Mesenchymal stem cell (in vitro differentiated cells and primary cell): Measurements from ENCODE around the gene LRP1.

Experiments
- DNase-seq: peaks from one replicate; pipeline ENCODE4 v3.0.0-alpha.2; 2013
- H2AFZ ChIP-seq: one replicate; pipeline ENCODE4 v1.6.1; 2013; ENCODE audit warnings: low read depth, mild to moderate bottlenecking, control low read depth, inconsistent platforms, low read length, moderate library complexity
- H2AK5ac ChIP-seq: 2 replicates; pipeline ENCODE4 v1.6.1; 2013; ENCODE audit warnings: low read length, moderate library complexity, mild to moderate bottlenecking, inconsistent platforms; ENCODE audit not compliant: severe bottlenecking
- H2BK120ac ChIP-seq: one replicate; pipeline ENCODE4 v1.6.1; 2013; ENCODE audit warnings: low read depth, mild to moderate bottlenecking, inconsistent platforms, low read length, moderate library complexity
- H2BK12ac ChIP-seq, 2 experiments: one replicate each; pipeline ENCODE4 v1.6.1; 2013; ENCODE audit warnings: inconsistent platforms in 2 of 2, low read length in 2 of 2, mild to moderate bottlenecking in 2 of 2, moderate library complexity in 2 of 2, control low read depth in 1 of 2
- H2BK15ac ChIP-seq: one replicate; pipeline ENCODE4 v1.6.1; 2013; ENCODE audit warnings: mild to moderate bottlenecking, low read depth, inconsistent platforms; ENCODE audit not compliant: poor library complexity, severe bottlenecking
- H2BK5ac ChIP-seq: 2 replicates; pipeline ENCODE4 v1.6.1; 2013; ENCODE audit warnings: low read depth, mild to moderate bottlenecking, low read length, control low read depth, inconsistent platforms; ENCODE audit not compliant: poor library complexity, severe bottlenecking
- H3K14ac ChIP-seq, 2 experiments: one replicate each; pipeline ENCODE4 v1.6.1; 2013; ENCODE audit warnings: inconsistent platforms in 2 of 2, low read length in 2 of 2, control low read depth in 1 of 2, mild to moderate bottlenecking in 1 of 2, moderate library complexity in 1 of 2
- H3K18ac ChIP-seq, 2 experiments: one replicate each; pipeline ENCODE4 v1.6.1; 2013; ENCODE audit warnings: inconsistent platforms in 2 of 2, low read length in 2 of 2, control low read depth in 1 of 2, low read depth in 1 of 2, mild to moderate bottlenecking in 1 of 2
- H3K23ac ChIP-seq, 2 experiments: one replicate each; pipeline ENCODE4 v1.6.1; 2013; ENCODE audit warnings: inconsistent platforms in 2 of 2, low read length in 2 of 2, mild to moderate bottlenecking in 2 of 2, moderate library complexity in 2 of 2, control low read depth in 1 of 2
- H3K27ac ChIP-seq: 2 replicates; pipeline ENCODE4 v1.5.1; 2013; ENCODE audit warnings: mild to moderate bottlenecking, moderate library complexity, low read length, control low read depth, inconsistent platforms; ENCODE audit not compliant: poor library complexity, severe bottlenecking
- H3K27me3 ChIP-seq, 2 experiments: 2 replicates each; pipeline versions ENCODE4 v1.6.1 to v1.7.0; 2013; ENCODE audit warnings: low read length in 2 of 2, mild to moderate bottlenecking in 2 of 2, moderate library complexity in 2 of 2, control low read depth in 1 of 2, inconsistent platforms in 1 of 2; ENCODE audit not compliant: control insufficient read depth in 1 of 2, insufficient read depth in 1 of 2
- H3K36me3 ChIP-seq, 2 experiments: 2 replicates each; pipeline versions ENCODE4 v1.6.1 to v1.7.0; 2013; ENCODE audit warnings: low read length in 2 of 2, control low read depth in 1 of 2, inconsistent platforms in 1 of 2, low read depth in 1 of 2, mild to moderate bottlenecking in 1 of 2; ENCODE audit not compliant: insufficient read depth in 2 of 2, control insufficient read depth in 1 of 2
- H3K4ac ChIP-seq, 2 experiments: one replicate each; pipeline ENCODE4 v1.6.1; 2013; ENCODE audit warnings: inconsistent platforms in 2 of 2, low read length in 2 of 2, mild to moderate bottlenecking in 2 of 2, moderate library complexity in 2 of 2, control low read depth in 1 of 2, low read depth in 1 of 2
- H3K4me1 ChIP-seq: 2 replicates; pipeline ENCODE4 v1.6.1; 2013; ENCODE audit warnings: low read depth, low read length, control low read depth; ENCODE audit not compliant: control insufficient read depth, insufficient read depth
- H3K4me2 ChIP-seq: 2 replicates; pipeline ENCODE4 v1.6.1; 2013; ENCODE audit warnings: low read length, mild to moderate bottlenecking, inconsistent platforms; ENCODE audit not compliant: poor library complexity, severe bottlenecking
- H3K4me3 ChIP-seq, 2 experiments: 2 replicates each; pipeline versions ENCODE4 v1.5.1 to v1.7.0; 2013; ENCODE audit warnings: low read length in 2 of 2, mild to moderate bottlenecking in 2 of 2, control low read depth in 1 of 2, low read depth in 1 of 2; ENCODE audit not compliant: insufficient read depth in 1 of 2
- H3K79me1 ChIP-seq: replicated peaks from 2 replicates; pipeline ENCODE4 v1.6.1; 2013; ENCODE audit warnings: mild to moderate bottlenecking, control low read depth, low read length, inconsistent platforms; ENCODE audit not compliant: poor library complexity, severe bottlenecking
- H3K9ac ChIP-seq: 2 replicates; pipeline ENCODE4 v1.7.0; 2013; ENCODE audit warnings: mild to moderate bottlenecking, low read length, moderate library complexity
- H3K9me3 ChIP-seq: 2 replicates; pipeline ENCODE4 v1.7.0; 2013; ENCODE audit warnings: mild to moderate bottlenecking, low read length; ENCODE audit not compliant: control insufficient read depth
- H4K8ac ChIP-seq: one replicate; pipeline ENCODE4 v1.6.1; 2013; ENCODE audit warnings: inconsistent platforms, mild to moderate bottlenecking, low read length, moderate library complexity
- H4K91ac ChIP-seq: one replicate; pipeline ENCODE4 v1.6.1; 2013; ENCODE audit warnings: mild to moderate bottlenecking, low read length, inconsistent platforms
- WGBS: methylation state at CpG from one replicate; pipeline ENCODE4 v1.1.7; 2013; ENCODE audit warnings: mixed read lengths; 5-methylcytosine and 5-hydroxymethylcytosine counted together

Gene LRP1

DNA sequence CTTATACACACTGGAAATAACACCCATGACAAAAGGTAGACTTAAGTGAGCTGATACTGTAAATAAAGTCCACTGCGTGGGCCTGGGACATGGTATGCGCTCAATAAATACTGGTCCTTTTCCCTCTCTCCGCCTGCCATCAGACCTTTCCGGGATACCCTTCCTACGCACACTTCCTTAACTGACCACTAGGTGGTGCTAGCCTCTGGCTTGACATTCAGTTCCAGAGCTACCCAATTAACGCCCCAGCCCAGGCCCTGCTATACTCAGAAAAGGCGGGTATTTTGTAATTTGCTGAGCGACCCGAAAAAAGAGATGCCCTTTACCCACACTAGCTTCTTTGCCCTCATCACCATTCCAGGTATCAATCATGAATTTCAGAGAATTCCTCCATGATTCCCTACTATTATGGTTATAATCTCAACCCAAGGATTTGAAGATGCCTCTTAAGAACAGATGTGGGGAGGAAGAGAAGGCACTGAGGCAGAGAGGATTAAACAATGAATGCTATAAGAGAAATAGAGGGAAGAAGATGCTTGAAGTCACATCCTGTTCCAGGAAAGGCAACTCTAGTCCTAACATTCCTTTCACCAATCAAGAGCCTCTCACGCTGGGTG, 3.9 kb upstream of the LRP1 start:
- Histone ChIP-seq H3K18ac (no peak overlapping the region), H3K9me3 (no peaks in the 10 kb centered on the region), H3K23ac (no peak overlapping the region), H4K91ac (no peak overlapping the region), H3K4me2 (no peak overlapping the region), H4K8ac (no peak overlapping the region), H3K14ac (no peak overlapping the region), H2BK5ac (no peak overlapping the region), H3K9ac (no peak overlapping the region), H3K4ac (no peak overlapping the region), H2AFZ (no peak overlapping the region), H2BK120ac (no peak overlapping the region), H3K4me3 (no peak overlapping the region), H2BK15ac (no peak overlapping the region), H3K79me1 (peaks cover 1% of the 10 kb centered on the region), H3K4me1 (peaks cover 4% of the 10 kb centered on the region), H2AK5ac (no peak overlapping the region), H3K27me3 (no peaks in the 10 kb centered on the region), H3K36me3 (no peaks in the 10 kb centered on the region), H2BK12ac (no peak overlapping the region), H3K27ac (no peak overlapping the region)
- WGBS = 18% methylated on average over 10 of the region's 10 CpGs
- DNase-seq = peak; percentile 77

DNA sequence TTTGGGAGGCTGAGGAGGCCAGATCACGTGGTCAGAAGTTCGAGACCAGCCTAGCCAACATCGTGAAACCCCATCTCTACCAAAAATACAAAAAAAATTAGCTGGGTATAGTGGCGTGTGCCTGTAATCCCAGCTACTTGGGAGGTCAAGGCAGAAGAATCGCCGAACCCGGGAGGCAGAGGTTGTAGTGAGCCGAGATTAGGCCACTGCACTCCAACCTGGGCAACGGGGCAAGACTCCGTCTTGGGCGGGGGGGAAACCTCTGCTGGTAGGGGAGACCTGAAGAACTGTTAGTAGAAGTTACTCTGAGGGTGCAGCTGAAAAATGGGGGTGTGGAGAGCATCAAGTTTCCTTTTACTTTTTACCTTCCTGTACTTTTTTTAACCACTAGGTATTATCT, 2.2 kb upstream of the LRP1 start:
- H3K9me3 ChIP-seq = no peaks in the 10 kb centered on the region
- no peak overlapping the region for H2BK5ac ChIP-seq
- no peak overlapping the region for H3K4me3 ChIP-seq
- no peak overlapping the region for H3K4me2 ChIP-seq
- H3K36me3 ChIP-seq = peaks cover 0 to 4% of the 10 kb centered on the region in 2 experiments
- H2AK5ac ChIP-seq = no peak overlapping the region
- H3K4ac ChIP-seq = no peak overlapping the region
- no peak for DNase-seq
- H3K23ac ChIP-seq = no peak overlapping the region
- no peak overlapping the region for H2AFZ ChIP-seq
- no peak overlapping the region for H2BK12ac ChIP-seq
- no peak overlapping the region for H3K18ac ChIP-seq
- peak overlapping the region; percentile 92 for H3K9ac ChIP-seq
- no peak overlapping the region for H4K91ac ChIP-seq
- no peak overlapping the region for H3K14ac ChIP-seq
- H3K4me1 ChIP-seq = peaks cover 10% of the 10 kb centered on the region
- no peaks in the 10 kb centered on the region for H3K27me3 ChIP-seq
- no peak overlapping the region for H2BK120ac ChIP-seq
- no peak overlapping the region for H2BK15ac ChIP-seq
- no peak overlapping the region for H4K8ac ChIP-seq
- peaks cover 1% of the 10 kb centered on the region for H3K79me1 ChIP-seq
- WGBS = 88% methylated on average over 8 of the region's 11 CpGs
- H3K27ac ChIP-seq = no peak overlapping the region

DNA sequence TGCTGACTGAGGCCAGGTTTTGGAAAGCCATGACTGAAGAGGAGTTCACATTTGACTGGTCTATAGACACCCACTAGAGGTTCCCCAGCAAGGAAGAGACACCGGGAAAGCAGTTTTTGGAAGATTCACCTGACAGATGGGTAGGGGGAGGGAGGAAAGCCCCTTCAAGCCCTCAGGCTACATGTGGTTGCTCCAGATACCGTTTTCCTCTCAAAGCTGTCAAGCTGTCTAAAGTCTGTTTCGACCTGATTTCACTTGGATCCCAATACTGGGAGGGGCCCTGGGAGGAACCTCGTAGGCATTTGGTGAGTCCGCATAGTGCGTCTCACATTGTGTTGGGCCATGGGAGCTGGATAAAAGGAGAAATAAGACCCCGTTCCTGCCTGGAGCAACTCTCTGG, 1.7 kb upstream of the LRP1 start:
- no peak overlapping the region for H2BK5ac ChIP-seq
- no peak overlapping the region for H3K14ac ChIP-seq
- H2BK12ac ChIP-seq = no peak overlapping the region
- DNase-seq = no peak
- no peak overlapping the region for H2BK15ac ChIP-seq
- peaks cover 0 to 9% of the 10 kb centered on the region in 2 experiments for H3K36me3 ChIP-seq
- H3K79me1 ChIP-seq = peaks cover 1% of the 10 kb centered on the region
- H3K4me2 ChIP-seq = no peak overlapping the region
- H3K9me3 ChIP-seq = no peaks in the 10 kb centered on the region
- 68% methylated on average over 7 of the region's 7 CpGs for WGBS
- no peak overlapping the region for H3K27ac ChIP-seq
- peak overlapping the region in 1 of 2 experiments; percentile 83 for H3K4me3 ChIP-seq
- H2AK5ac ChIP-seq = no peak overlapping the region
- H4K8ac ChIP-seq = no peak overlapping the region
- peak overlapping the region; percentile 92 for H3K9ac ChIP-seq
- H4K91ac ChIP-seq = no peak overlapping the region
- H3K4ac ChIP-seq = no peak overlapping the region
- no peak overlapping the region for H3K23ac ChIP-seq
- no peak overlapping the region for H2AFZ ChIP-seq
- peaks cover 14% of the 10 kb centered on the region for H3K4me1 ChIP-seq
- no peaks in the 10 kb centered on the region for H3K27me3 ChIP-seq
- no peak overlapping the region for H2BK120ac ChIP-seq
- no peak overlapping the region for H3K18ac ChIP-seq

DNA sequence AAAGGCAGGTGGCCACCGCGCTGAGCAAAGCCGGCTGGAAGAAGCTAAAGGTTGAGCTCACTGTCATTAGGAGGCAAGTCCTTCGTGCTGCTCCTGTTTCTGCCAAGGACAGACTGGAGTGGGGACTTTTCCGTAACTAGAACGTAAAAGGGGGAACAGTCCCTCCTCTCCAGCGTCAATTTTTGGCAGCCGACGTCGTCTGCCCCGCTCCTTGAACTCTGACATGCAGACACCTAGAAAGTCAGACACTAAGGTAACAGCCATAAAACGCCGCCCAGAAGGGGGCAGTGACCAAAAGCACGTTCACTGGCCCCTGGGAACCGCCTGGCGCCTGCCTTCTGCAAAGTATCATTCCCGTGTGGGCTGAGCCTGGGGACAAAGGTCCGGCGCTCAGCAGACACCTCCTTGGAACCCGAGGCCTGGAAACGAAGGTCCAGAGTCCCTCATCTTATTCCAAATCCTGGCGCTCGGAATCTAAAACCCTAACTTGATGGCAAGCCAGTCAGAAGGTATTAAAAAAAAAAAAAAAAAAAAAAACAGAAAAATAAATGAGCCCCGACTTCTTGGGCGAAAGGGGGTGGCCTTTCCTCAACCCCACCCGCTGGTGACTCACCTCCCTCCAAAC, 1.1 kb upstream of the LRP1 start:
- H2BK15ac ChIP-seq = peak overlapping the region; percentile 57
- 10% methylated on average over 24 of the region's 26 CpGs for WGBS
- no peak overlapping the region for H3K27ac ChIP-seq
- H3K4ac ChIP-seq = no peak overlapping the region
- peak; percentile 60 for DNase-seq
- no peak overlapping the region for H2AFZ ChIP-seq
- H2BK12ac ChIP-seq = peak overlapping the region in 1 of 2 experiments; percentile 3
- peaks cover 21% of the 10 kb centered on the region for H3K4me1 ChIP-seq
- no peak overlapping the region for H2AK5ac ChIP-seq
- no peak overlapping the region for H3K14ac ChIP-seq
- peak overlapping the region in 1 of 2 experiments; percentile 91 for H3K18ac ChIP-seq
- no peak overlapping the region for H2BK5ac ChIP-seq
- no peak overlapping the region for H2BK120ac ChIP-seq
- H4K8ac ChIP-seq = no peak overlapping the region
- H3K79me1 ChIP-seq = peaks cover 1% of the 10 kb centered on the region
- H3K27me3 ChIP-seq = no peaks in the 10 kb centered on the region
- H3K4me3 ChIP-seq = peak overlapping the region; percentile 83 to 86
- H3K9ac ChIP-seq = peak overlapping the region; percentile 92
- no peak overlapping the region for H4K91ac ChIP-seq
- peaks cover under 1 to 15% of the 10 kb centered on the region in 2 experiments for H3K36me3 ChIP-seq
- peak overlapping the region; percentile 89 for H3K4me2 ChIP-seq
- H3K9me3 ChIP-seq = no peaks in the 10 kb centered on the region
- no peak overlapping the region for H3K23ac ChIP-seq
